GM12878 (cell line): ENCODE results near the gene CD68. TPM values are rescaled to one million over a fixed set of nuclear protein-coding genes. Genes with fewer than 3 reads are reported as not detected.

ENCODE experiments used
- BRCA1 ChIP-seq: IDR thresholded peaks from 2 replicates; pipeline ENCODE4 v1.6.1; 2011; ENCODE audit warnings: low read depth, low read length, improper control_type of control experiment
- CEBPB ChIP-seq, 2 experiments: fragments of 150-350 bp in 1 of 2; IDR thresholded peaks; 2 replicates each; pipeline ENCODE4 v1.6.1; 2012 to 2014; ENCODE audit warnings: low read depth in 2 of 2, low read length in 2 of 2, borderline replicate concordance in 1 of 2, inconsistent platforms in 1 of 2
- CREB1 ChIP-seq: IDR thresholded peaks from 2 replicates; pipeline ENCODE4 v1.6.1; 2012; ENCODE audit warnings: low read depth, mild to moderate bottlenecking, inconsistent platforms
- DPF2 ChIP-seq: fragments of 450-650 bp; IDR thresholded peaks from 2 replicates; pipeline ENCODE4 v1.6.1; 2017; ENCODE audit warnings: mild to moderate bottlenecking
- EGR1 ChIP-seq, 2 experiments: IDR thresholded peaks; 1 replicate in 1 of 2; 2 replicates in 1 of 2; pipeline ENCODE4 v1.6.1; 2011 to 2012; ENCODE audit warnings: low read depth in 2 of 2, low read length in 2 of 2, borderline replicate concordance in 1 of 2, mild to moderate bottlenecking in 1 of 2, moderate library complexity in 1 of 2
- GATAD2B ChIP-seq: fragments of 450-650 bp; conservative IDR thresholded peaks from 2 replicates; pipeline ENCODE4 v1.6.1; 2017; ENCODE audit warnings: low read depth, mild to moderate bottlenecking, moderate library complexity
- HDAC2 ChIP-seq: fragments of 200-600 bp; sonication (generic); IDR thresholded peaks from 2 replicates; pipeline ENCODE4 v1.6.1; 2017
- HDGF ChIP-seq: fragments of 450-650 bp; IDR thresholded peaks from 2 replicates; pipeline ENCODE4 v1.6.1; 2016; ENCODE audit warnings: antibody characterized with exemption
- LARP7 ChIP-seq: fragments of 450-650 bp; IDR thresholded peaks from 2 replicates; pipeline ENCODE4 v1.6.1; 2017; ENCODE audit warnings: mild to moderate bottlenecking
- MEF2A ChIP-seq: IDR thresholded peaks from 2 replicates; pipeline ENCODE4 v1.6.1; 2011; ENCODE audit warnings: low read depth, mild to moderate bottlenecking, low read length, moderate library complexity; ENCODE audit not compliant: insufficient read depth
- PAX8 ChIP-seq: fragments of 450-650 bp; IDR thresholded peaks from 2 replicates; pipeline ENCODE4 v1.6.1; 2017; ENCODE audit warnings: mild to moderate bottlenecking, moderate library complexity
- PML ChIP-seq: IDR thresholded peaks from 2 replicates; pipeline ENCODE4 v1.6.1; 2012; ENCODE audit warnings: low read length, inconsistent platforms
- RAD21 ChIP-seq: IDR thresholded peaks from 2 replicates; pipeline ENCODE4 v1.6.1; 2011; ENCODE audit warnings: mild to moderate bottlenecking, low read depth, low read length, moderate library complexity; ENCODE audit not compliant: insufficient read depth
- RB1 ChIP-seq: fragments of 450-650 bp; formaldehyde crosslinking; IDR thresholded peaks from 2 replicates; pipeline ENCODE4 v1.6.1; 2017; ENCODE audit warnings: mild to moderate bottlenecking, borderline replicate concordance
- RBBP5 ChIP-seq: fragments of 200-600 bp; sonication (generic); conservative IDR thresholded peaks from 2 replicates; pipeline ENCODE4 v1.6.1; 2016
- SP1 ChIP-seq: IDR thresholded peaks from one replicate; pipeline ENCODE4 v1.6.1; 2011; ENCODE audit warnings: low read depth, low read length
- STAT1 ChIP-seq: fragments of 450-650 bp; conservative IDR thresholded peaks from 2 replicates; pipeline ENCODE4 v1.6.1; 2014; ENCODE audit warnings: antibody characterized with exemption, mild to moderate bottlenecking
- TAF1 ChIP-seq: IDR thresholded peaks from 2 replicates; pipeline ENCODE4 v1.6.1; 2011; ENCODE audit warnings: mild to moderate bottlenecking, low read depth, low read length, borderline replicate concordance
- TARDBP ChIP-seq: IDR thresholded peaks from 2 replicates; pipeline ENCODE4 v1.6.1; 2016; ENCODE audit warnings: borderline replicate concordance
- ZBED1 ChIP-seq: IDR thresholded peaks from 2 replicates; pipeline ENCODE4 v1.6.1; 2016; ENCODE audit warnings: borderline replicate concordance
- ZNF207 ChIP-seq: fragments of 450-650 bp; IDR thresholded peaks from 2 replicates; pipeline ENCODE4 v1.6.1; 2014; ENCODE audit warnings: antibody characterized with exemption, mild to moderate bottlenecking, borderline replicate concordance
- polyA plus RNA-seq, 11 experiments: library from polyadenylated mRNA; depleted of rRNA in 4 of 11; unstranded in 6 of 11; stranded (reverse) in 5 of 11; fragments of >200 nt; fragmentation: Nextera tagmentation in 4 of 11; fragmentation: Illumina TruSeq in 1 of 11; extraction: Ambion mirVana in 4 of 11; extraction: Trizol in 1 of 11; gene quantifications; 1 replicate in 1 of 11; 2 replicates in 10 of 11; pipeline versions ENCODE4 v1.2.1 to v1.2.3, GENCODE V29; 2011 to 2016; ENCODE audit warnings: inconsistent platforms in 2 of 11, missing spikeins in 2 of 11, low read depth in 1 of 11
- total RNA-seq, 4 experiments: library from RNA; depleted of rRNA in 3 of 4; stranded (reverse); fragments of >200 nt in 3 of 4; fragmentation: Illumina TruSeq in 1 of 4; extraction: Trizol in 1 of 4; gene quantifications; 2 replicates each; pipeline versions ENCODE4 v1.2.1 to v1.2.3, GENCODE V29; 2013 to 2021
- TF ChIP-seq, protein P1 (sequence below): fragments of 450-650 bp; formaldehyde crosslinking; IDR thresholded peaks from 2 replicates; pipeline ENCODE4 v1.4.0; 2022; ENCODE audit warnings: mild to moderate bottlenecking, moderate library complexity
- TF ChIP-seq, protein P2 (sequence below): IDR thresholded peaks from 2 replicates; pipeline ENCODE4 v1.6.1; 2012; ENCODE audit warnings: low read length, inconsistent platforms
- TF ChIP-seq, protein P3 (sequence below): fragments of 450-650 bp; IDR thresholded peaks from 2 replicates; pipeline ENCODE4 v1.6.1; 2017; ENCODE audit warnings: low read depth, mild to moderate bottlenecking, moderate library complexity
- TF ChIP-seq, protein P4 (sequence below): fragments of 450-650 bp; IDR thresholded peaks from 2 replicates; pipeline ENCODE4 v1.6.1; 2016; ENCODE audit warnings: mild to moderate bottlenecking

CD68 gene
- total and polyA plus RNA-seq, 10 of the 15 experiments (the other 5 are each of a cell fraction or from before 2014, with no cell fraction given): 2.6 to 6.9 (median 3.8) TPM

DNA sequence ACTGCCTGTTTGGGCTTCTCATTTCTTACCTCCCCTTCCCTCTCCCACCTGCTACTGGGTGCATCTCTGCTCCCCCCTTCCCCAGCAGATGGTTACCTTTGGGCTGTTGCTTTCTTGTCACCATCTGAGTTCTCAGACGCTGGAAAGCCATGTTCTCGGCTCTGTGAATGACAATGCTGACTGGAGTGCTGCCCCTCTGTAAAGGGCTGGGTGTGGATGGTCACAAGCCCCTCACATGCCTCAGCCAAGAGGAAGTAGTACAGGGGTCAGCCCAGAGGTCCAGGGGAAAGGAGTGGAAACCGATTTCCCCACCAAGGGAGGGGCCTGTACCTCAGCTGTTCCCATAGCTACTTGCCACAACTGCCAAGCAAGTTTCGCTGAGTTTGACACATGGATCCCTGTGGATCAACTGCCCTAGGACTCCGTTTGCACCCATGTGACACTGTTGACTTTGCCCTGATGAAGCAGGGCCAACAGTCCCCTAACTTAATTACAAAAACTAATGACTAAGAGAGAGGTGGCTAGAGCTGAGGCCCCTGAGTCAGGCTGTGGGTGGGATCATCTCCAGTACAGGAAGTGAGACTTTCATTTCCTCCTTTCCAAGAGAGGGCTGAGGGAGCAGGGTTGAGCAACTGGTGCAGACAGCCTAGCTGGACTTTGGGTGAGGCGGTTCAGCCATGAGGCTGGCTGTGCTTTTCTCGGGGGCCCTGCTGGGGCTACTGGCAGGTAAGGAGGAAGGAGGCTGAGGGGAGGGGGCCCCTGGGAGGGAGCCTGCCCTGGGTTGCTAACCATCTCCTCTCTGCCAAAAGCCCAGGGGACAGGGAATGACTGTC, at the start of gene CD68 (continued):
- TF ChIP-seq CEBPB (IDR thresholded peaks at IDR 0.05; ENCODE audit: borderline replicate concordance in 1 of 2, low read depth in 2 of 2, low read length in 2 of 2) (no peak; a peak in 1 of 4 replicates), ZNF207 (0 out of 2 replicates have a peak, but pooled peaks have one; percentile 55), PML (peak; percentile 97), LARP7 (peak; percentile 39; the same call in 1 of the 2 replicates), RAD21 (no peak), EGR1 (IDR thresholded peaks at IDR 0.05; ENCODE audit: borderline replicate concordance in 1 of 2, low read depth in 2 of 2, low read length in 2 of 2) (peak in 1 of 2 experiments; percentile 62; a peak in 2 of 3 replicates), CREB1 (peak; percentile 68; the same call in 1 of the 2 replicates), MEF2A (peak; percentile 65; the same call in 1 of the 2 replicates), TAF1 (peak; percentile 68), RB1 (no peak), DPF2 (peak; percentile 88), BRCA1 (0 out of 2 replicates have a peak, but pooled peaks have one; percentile 32), GATAD2B (peak; percentile 49; the same call in 1 of the 2 replicates), RBBP5 (no peak), TARDBP (peak; percentile 78; the same call in 1 of the 2 replicates), PAX8 (no peak), STAT1 (no peak), SP1 (no peak), ZBED1 (peak; percentile 98), HDGF (no peak), HDAC2 (no peak)
- TF ChIP-seq, protein P1, sequence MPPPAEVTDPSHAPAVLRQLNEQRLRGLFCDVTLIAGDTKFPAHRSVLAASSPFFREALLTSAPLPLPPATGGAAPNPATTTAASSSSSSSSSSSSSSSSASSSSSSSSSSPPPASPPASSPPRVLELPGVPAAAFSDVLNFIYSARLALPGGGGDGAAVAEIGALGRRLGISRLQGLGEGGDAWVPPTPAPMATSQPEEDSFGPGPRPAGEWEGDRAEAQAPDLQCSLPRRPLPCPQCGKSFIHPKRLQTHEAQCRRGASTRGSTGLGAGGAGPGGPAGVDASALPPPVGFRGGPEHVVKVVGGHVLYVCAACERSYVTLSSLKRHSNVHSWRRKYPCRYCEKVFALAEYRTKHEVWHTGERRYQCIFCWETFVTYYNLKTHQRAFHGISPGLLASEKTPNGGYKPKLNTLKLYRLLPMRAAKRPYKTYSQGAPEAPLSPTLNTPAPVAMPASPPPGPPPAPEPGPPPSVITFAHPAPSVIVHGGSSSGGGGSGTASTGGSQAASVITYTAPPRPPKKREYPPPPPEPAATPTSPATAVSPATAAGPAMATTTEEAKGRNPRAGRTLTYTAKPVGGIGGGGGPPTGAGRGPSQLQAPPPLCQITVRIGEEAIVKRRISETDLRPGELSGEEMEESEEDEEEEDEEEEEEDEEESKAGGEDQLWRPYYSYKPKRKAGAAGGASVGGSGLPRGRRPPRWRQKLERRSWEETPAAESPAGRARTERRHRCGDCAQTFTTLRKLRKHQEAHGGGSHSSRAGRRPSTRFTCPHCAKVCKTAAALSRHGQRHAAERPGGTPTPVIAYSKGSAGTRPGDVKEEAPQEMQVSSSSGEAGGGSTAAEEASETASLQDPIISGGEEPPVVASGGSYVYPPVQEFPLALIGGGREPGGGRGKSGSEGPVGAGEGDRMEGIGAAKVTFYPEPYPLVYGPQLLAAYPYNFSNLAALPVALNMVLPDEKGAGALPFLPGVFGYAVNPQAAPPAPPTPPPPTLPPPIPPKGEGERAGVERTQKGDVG (CRISPR knock-in tag): peak; percentile 73; the same call in 1 of the 2 replicates
- TF ChIP-seq, protein P2, sequence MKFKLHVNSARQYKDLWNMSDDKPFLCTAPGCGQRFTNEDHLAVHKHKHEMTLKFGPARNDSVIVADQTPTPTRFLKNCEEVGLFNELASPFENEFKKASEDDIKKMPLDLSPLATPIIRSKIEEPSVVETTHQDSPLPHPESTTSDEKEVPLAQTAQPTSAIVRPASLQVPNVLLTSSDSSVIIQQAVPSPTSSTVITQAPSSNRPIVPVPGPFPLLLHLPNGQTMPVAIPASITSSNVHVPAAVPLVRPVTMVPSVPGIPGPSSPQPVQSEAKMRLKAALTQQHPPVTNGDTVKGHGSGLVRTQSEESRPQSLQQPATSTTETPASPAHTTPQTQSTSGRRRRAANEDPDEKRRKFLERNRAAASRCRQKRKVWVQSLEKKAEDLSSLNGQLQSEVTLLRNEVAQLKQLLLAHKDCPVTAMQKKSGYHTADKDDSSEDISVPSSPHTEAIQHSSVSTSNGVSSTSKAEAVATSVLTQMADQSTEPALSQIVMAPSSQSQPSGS: peak; percentile 90
- TF ChIP-seq, protein P3, sequence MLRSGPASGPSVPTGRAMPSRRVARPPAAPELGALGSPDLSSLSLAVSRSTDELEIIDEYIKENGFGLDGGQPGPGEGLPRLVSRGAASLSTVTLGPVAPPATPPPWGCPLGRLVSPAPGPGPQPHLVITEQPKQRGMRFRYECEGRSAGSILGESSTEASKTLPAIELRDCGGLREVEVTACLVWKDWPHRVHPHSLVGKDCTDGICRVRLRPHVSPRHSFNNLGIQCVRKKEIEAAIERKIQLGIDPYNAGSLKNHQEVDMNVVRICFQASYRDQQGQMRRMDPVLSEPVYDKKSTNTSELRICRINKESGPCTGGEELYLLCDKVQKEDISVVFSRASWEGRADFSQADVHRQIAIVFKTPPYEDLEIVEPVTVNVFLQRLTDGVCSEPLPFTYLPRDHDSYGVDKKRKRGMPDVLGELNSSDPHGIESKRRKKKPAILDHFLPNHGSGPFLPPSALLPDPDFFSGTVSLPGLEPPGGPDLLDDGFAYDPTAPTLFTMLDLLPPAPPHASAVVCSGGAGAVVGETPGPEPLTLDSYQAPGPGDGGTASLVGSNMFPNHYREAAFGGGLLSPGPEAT: peak; percentile 73
- TF ChIP-seq, protein P4, sequence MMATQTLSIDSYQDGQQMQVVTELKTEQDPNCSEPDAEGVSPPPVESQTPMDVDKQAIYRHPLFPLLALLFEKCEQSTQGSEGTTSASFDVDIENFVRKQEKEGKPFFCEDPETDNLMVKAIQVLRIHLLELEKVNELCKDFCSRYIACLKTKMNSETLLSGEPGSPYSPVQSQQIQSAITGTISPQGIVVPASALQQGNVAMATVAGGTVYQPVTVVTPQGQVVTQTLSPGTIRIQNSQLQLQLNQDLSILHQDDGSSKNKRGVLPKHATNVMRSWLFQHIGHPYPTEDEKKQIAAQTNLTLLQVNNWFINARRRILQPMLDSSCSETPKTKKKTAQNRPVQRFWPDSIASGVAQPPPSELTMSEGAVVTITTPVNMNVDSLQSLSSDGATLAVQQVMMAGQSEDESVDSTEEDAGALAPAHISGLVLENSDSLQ: no peak; the same call in 1 of the 2 replicates
